DMS53 (cell line): ENCODE measurements around the gene BTBD9.

Experiments used
- DNase-seq: peaks from one replicate; lab custom pipeline; 2025; lab: John Stamatoyannopoulos, UW

BTBD9 gene

GRCh38 chr6:38176797-38177751 is 462.7 kb downstream of the BTBD9 start:
- DNase-seq = no peak

- no peak for DNase-seq
Measured at GRCh38 chr6:38175786-38176185, 463.9 kb downstream of the BTBD9 start.

DNA sequence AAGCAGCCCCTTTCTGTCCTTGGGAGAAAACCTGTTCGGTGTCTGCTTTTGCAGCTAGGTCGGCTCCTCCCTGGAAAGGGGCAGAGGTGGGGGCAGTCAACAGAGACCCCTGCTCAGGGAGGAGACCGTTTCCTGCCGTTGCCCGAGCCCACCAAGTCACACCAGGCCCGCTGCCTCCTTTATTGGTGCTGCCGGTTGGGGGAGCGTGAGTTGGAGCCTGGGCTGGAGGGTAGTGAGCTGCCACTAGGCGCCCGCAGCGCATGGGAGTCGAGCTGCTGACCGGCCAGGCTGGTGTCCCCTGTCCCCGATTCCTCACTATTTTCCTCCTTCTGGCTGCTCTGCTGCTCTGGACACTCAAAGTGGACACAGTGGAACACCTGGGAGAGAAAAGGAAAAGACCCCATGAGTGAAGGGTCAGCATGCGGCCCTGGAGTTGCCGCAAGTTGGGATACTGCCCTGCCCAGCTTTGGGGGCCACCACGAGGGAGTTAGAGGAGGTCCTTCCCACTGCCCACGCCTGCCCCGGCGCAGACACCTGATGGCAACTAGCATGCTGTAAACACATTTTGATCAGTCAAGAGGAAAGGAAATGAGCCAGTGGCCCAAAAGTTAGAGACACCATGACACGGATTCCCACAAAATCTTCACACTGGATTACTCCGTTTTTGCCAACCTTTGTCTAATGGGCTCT is 464.8 kb downstream of the BTBD9 start:
- no peak for DNase-seq

GRCh38 chr6:38174315-38174714 is 465.4 kb downstream of the BTBD9 start:
- DNase-seq = no peak

GRCh38 chr6:38173909-38174308 is 465.8 kb downstream of the BTBD9 start:
- DNase-seq = no peak

GRCh38 chr6:38172739-38173410 is 466.9 kb downstream of the BTBD9 start:
- no peak for DNase-seq

DNA sequence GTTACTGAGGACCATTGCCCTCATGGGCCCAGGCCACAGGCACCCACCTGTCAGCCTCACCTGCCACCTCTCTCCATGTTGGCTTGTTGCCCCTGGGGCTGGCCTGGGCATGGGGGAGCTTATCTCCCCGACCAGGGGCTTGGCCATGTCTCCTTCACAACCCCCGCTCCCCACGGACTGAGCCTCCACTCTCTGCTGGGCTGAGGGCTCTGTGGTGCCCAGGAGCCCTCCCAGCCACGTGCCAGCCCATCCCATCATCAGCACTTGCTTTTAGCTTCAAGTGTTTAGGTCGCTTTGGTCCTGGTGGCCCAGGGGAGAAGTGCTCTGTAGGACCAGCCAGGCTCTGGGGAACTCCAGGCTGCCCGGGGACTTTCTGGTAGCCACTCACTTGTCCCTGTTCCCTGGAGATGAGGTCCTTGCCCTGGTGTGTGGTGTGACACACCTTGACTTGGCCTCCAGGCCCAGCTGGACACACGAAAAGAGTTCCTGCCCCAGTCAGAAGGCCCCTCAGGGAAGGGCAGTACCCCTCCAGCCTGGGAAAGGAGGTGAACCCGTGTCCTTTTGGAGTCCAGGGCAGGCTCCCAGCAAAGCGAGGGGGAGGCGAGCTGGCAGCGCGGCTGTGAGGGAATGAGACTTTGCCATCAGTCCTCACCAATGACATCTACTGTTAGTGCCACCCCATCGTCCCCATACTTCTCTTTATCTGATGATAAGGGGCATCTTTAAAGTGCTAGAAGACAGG is 467.6 kb downstream of the BTBD9 start:
- no peak for DNase-seq

- no peak for DNase-seq
Measured at GRCh38 chr6:38170666-38171355, 468.9 kb downstream of the BTBD9 start.

- peak; percentile 91 for DNase-seq
Measured at GRCh38 chr6:38169977-38170526, 469.7 kb downstream of the BTBD9 start.

GRCh38 chr6:38169221-38169976 is 470.3 kb downstream of the BTBD9 start:
- DNase-seq = peak; percentile 33

DNA sequence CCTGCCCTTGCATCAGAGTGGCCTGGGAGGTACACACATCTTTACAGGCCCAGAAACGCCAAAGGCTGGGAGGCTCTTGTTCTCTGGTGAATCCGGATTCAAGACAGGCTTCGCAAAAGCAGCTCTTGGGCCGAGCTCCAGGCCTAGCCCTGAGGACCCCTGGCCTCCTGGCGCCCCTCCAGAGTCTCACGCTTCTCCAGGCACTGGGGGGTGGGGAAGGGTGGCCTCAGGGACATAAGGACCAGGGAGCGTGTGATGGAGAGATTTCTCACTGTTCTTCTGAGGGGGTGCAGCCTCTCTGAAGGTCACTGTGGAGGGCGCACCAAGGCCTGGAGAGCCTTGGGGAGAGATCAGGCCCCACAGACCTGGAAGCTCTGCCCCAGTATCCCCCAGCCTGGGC is 471.0 kb downstream of the BTBD9 start:
- DNase-seq = no peak

DNA sequence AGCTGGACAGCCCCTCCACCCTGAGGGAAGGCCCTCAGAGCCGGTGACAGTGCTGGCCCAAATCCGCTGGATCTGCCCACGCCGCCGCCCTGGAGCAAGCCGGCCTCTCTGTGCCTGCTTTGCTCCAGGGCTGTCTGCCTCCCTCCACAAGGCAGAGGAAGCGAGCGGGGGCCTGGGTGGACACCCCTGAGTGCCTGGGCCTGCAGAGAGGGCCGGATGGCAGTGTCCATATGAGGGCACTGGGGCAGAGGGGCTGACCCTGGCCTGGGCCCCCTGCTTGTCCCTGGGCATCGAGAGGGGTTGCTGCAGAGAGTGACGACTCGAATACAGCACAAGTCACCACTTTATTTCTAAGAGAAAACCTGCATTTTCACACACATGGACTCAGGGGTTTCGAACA is 471.6 kb downstream of the BTBD9 start:
- DNase-seq = no peak

- DNase-seq = no peak
Measured at GRCh38 chr6:38167598-38167997, 472.1 kb downstream of the BTBD9 start.

DNA sequence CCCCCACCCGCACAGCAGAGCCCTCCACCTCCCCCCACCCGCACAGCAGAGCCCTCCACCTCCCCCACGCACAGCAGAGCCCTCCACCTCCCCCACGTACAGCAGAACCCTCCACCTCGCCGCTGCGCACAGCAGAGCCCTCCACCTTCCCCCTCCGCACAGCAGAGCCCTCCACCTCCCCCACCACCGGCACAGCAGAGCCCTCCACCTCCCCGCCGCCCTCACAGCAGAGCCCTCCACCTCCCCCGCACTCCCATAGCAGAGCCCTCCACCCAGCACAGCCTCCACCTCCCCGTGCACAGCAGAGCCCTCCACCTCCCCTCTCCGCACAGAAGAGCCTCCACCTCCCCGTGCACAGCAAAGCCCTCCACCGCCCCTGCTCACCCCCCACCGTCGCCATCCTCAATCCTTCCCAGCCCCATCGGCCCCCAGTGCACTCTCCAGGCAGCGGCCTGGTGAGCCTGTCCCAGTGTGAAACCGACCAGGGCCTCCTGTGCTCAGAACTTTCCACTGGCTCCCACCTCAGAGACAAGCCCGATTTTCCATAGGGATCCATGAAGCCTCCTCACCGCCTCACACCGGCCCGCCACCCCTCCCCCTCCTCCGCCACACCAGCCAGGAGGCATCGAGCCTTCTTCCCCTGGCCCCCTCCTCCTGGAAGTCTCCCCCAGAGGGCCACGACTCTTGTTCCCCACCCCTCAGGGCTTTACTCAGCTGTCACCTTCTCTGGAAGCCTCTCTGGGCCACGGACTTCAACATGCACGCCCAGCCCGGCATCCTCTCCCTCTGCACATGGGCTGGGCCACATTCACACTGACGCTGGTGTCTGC is 473.1 kb downstream of the BTBD9 start:
- no peak for DNase-seq

DNA sequence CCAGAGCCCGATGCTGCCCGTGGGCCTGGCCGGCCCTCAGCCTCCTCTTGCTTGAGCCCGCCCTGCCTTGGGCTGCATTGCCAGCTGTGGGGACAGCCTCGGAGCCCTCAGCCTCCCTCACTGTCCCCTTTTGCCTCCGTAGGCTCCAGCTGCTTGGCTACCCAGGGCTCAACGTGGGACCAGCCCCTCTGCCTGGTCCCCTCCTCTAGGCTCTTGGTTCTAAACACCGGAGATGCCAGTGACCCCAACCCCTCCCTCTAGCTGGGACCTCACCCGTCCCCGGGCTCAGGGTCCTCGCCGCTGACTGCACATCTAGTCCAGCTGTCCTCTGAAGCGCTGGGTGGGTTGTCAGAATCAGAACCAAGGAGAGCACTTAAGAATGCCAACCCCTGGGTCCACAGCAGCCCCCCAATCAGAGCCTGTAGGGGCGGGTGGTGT is 475.0 kb downstream of the BTBD9 start:
- DNase-seq = no peak

GRCh38 chr6:38164131-38164481 is 475.6 kb downstream of the BTBD9 start:
- DNase-seq = no peak

GRCh38 chr6:38163186-38164130 is 476.3 kb downstream of the BTBD9 start:
- no peak for DNase-seq

GRCh38 chr6:38162493-38163185 is 477.1 kb downstream of the BTBD9 start:
- DNase-seq = no peak
